ENCODE measurements around the gene BAX.

The BAX gene

GRCh38 chr19:48934837-48935236 is 19.8 kb upstream of the BAX start:
- TF ChIP-seq EZH2phosphoT487 (IDR thresholded peaks at IDR 0.05; ENCODE audit: low read length) = no peak
- TF ChIP-seq EZH2 (optimal IDR thresholded peaks at IDR 0.05; ENCODE audit: low read depth, low read length) = no peak
- TF ChIP-seq CTCF (IDR thresholded peaks at IDR 0.05; ENCODE audit: low read length) = no peak
- no peak for DNase-seq
- no peaks in the 10 kb centered on the region for H3K79me2 ChIP-seq (ENCODE audit: low read length)
- no peak overlapping the region for H3K9ac ChIP-seq (ENCODE audit: low read length)
- H3K4me2 ChIP-seq (ENCODE audit: low read depth, low read length) = no peak overlapping the region
- H3K27me3 ChIP-seq (replicated peaks; ENCODE audit: insufficient read depth, low read length) = no peaks in the 10 kb centered on the region
- no peaks in the 10 kb centered on the region for H3K36me3 ChIP-seq (replicated peaks; ENCODE audit: insufficient read depth, low read length)
- H3K4me1 ChIP-seq (ENCODE audit: low read length) = 0 out of 2 replicates have a peak, but pooled peaks cover 4% of the 10 kb centered on the region
- H3K9me2 ChIP-seq (replicated peaks; ENCODE audit: insufficient read depth, low read length) = no peaks in the 10 kb centered on the region
- no peaks in the 10 kb centered on the region for H3K9me3 ChIP-seq (replicated peaks; ENCODE audit: insufficient read depth, low read length)
- no peak overlapping the region for H3K27ac ChIP-seq (ENCODE audit: low read length)
- no peak overlapping the region for H2AFZ ChIP-seq (ENCODE audit: low read length)
- H3K4me3 ChIP-seq (ENCODE audit: low read length) = no peak overlapping the region
- no peaks in the 10 kb centered on the region for H4K20me1 ChIP-seq (ENCODE audit: insufficient read depth, low read length)
- no peaks in the 10 kb centered on the region for H3F3A ChIP-seq (ENCODE audit: insufficient read depth, low read length)

GRCh38 chr19:48935864-48936263 is 18.8 kb upstream of the BAX start:
- Histone ChIP-seq H3K4me1 (ENCODE audit: low read length) (0 out of 2 replicates have a peak, but pooled peaks cover 4% of the 10 kb centered on the region), H3K36me3 (replicated peaks; ENCODE audit: insufficient read depth, low read length) (no peaks in the 10 kb centered on the region), H3K4me3 (ENCODE audit: low read length) (no peak overlapping the region), H3K27me3 (replicated peaks; ENCODE audit: insufficient read depth, low read length) (no peaks in the 10 kb centered on the region), H3K79me2 (ENCODE audit: low read length) (no peaks in the 10 kb centered on the region), H3K9ac (ENCODE audit: low read length) (no peak overlapping the region), H3K9me2 (replicated peaks; ENCODE audit: insufficient read depth, low read length) (no peaks in the 10 kb centered on the region), H3K9me3 (replicated peaks; ENCODE audit: insufficient read depth, low read length) (no peaks in the 10 kb centered on the region), H3K27ac (ENCODE audit: low read length) (no peak overlapping the region), H4K20me1 (ENCODE audit: insufficient read depth, low read length) (no peaks in the 10 kb centered on the region), H3F3A (ENCODE audit: insufficient read depth, low read length) (no peaks in the 10 kb centered on the region), H3K4me2 (ENCODE audit: low read depth, low read length) (no peak overlapping the region), H2AFZ (ENCODE audit: low read length) (no peak overlapping the region)
- no peak for DNase-seq
- no peak for TF ChIP-seq EZH2 (optimal IDR thresholded peaks at IDR 0.05; ENCODE audit: low read depth, low read length)
- TF ChIP-seq EZH2phosphoT487 (IDR thresholded peaks at IDR 0.05; ENCODE audit: low read length) = no peak
- TF ChIP-seq CTCF (IDR thresholded peaks at IDR 0.05; ENCODE audit: low read length) = no peak

GRCh38 chr19:48938256-48938655 is 16.4 kb upstream of the BAX start:
- Histone ChIP-seq H3F3A (ENCODE audit: insufficient read depth, low read length) (no peaks in the 10 kb centered on the region), H3K27me3 (replicated peaks; ENCODE audit: insufficient read depth, low read length) (no peaks in the 10 kb centered on the region), H3K4me1 (ENCODE audit: low read length) (no peaks in the 10 kb centered on the region), H3K4me3 (ENCODE audit: low read length) (no peak overlapping the region), H3K27ac (ENCODE audit: low read length) (no peak overlapping the region), H4K20me1 (ENCODE audit: insufficient read depth, low read length) (no peaks in the 10 kb centered on the region), H3K9me3 (replicated peaks; ENCODE audit: insufficient read depth, low read length) (no peaks in the 10 kb centered on the region), H3K9ac (ENCODE audit: low read length) (no peak overlapping the region), H3K36me3 (replicated peaks; ENCODE audit: insufficient read depth, low read length) (no peaks in the 10 kb centered on the region), H3K9me2 (replicated peaks; ENCODE audit: insufficient read depth, low read length) (no peaks in the 10 kb centered on the region), H2AFZ (ENCODE audit: low read length) (no peak overlapping the region), H3K79me2 (ENCODE audit: low read length) (no peaks in the 10 kb centered on the region), H3K4me2 (ENCODE audit: low read depth, low read length) (no peak overlapping the region)
- TF ChIP-seq CTCF (IDR thresholded peaks at IDR 0.05; ENCODE audit: low read length) (no peak), EZH2phosphoT487 (IDR thresholded peaks at IDR 0.05; ENCODE audit: low read length) (no peak), EZH2 (optimal IDR thresholded peaks at IDR 0.05; ENCODE audit: low read depth, low read length) (no peak)
- DNase-seq = no peak
